CD8-positive, alpha-beta memory T cell (primary cell): ENCODE measurements around the gene ZNF750. TPM values are rescaled to one million over a fixed set of nuclear protein-coding genes. Genes with fewer than 3 reads are reported as not detected.

Experiments used
- CTCF ChIA-PET: fragments of 350-600 bp; sonication (Branson Sonifier 250); formaldehyde crosslinking; loops from one replicate; lab custom pipeline; 2021; ENCODE audit warnings: antibody characterized with exemption; lab: Charles Lee
- POLR2A ChIA-PET: fragments of 350-600 bp; sonication (Branson Sonifier 250); formaldehyde crosslinking; loops from one replicate; lab custom pipeline; 2021; ENCODE audit warnings: antibody characterized with exemption; lab: Charles Lee
- DNase-seq, 5 donors: peaks; one replicate each; pipeline versions ENCODE4 v3.0.0 to v3.0.0-alpha.2; 2020 to 2022; ENCODE audit warnings: mixed read lengths in 1 of 5
- H3K27ac ChIP-seq: one replicate; pipeline ENCODE4 v1.7.0; 2013; ENCODE audit warnings: low read depth, mild to moderate bottlenecking, low read length, moderate library complexity
- H3K27me3 ChIP-seq: 2 replicates; pipeline ENCODE4 v1.7.0; 2013; ENCODE audit warnings: low read length, mild to moderate bottlenecking; ENCODE audit not compliant: insufficient read depth, poor library complexity, severe bottlenecking
- H3K36me3 ChIP-seq: 2 replicates; pipeline ENCODE4 v1.7.0; 2013; ENCODE audit warnings: mild to moderate bottlenecking, low read length, moderate library complexity; ENCODE audit not compliant: insufficient read depth
- H3K4me1 ChIP-seq: 2 replicates; pipeline ENCODE4 v1.7.0; 2013; ENCODE audit warnings: mild to moderate bottlenecking, low read length, moderate library complexity; ENCODE audit not compliant: insufficient read depth
- H3K4me3 ChIP-seq: 2 replicates; pipeline ENCODE4 v1.7.0; 2013; ENCODE audit warnings: mild to moderate bottlenecking, low read length
- H3K9me3 ChIP-seq: 2 replicates; pipeline ENCODE4 v1.7.0; 2013; ENCODE audit warnings: mild to moderate bottlenecking, low read length
- H3K27ac Mint-ChIP-seq, 8 donors: one replicate each; pipeline ENCODE4 v1.8.0; 2020 to 2021; ENCODE audit warnings: mixed read lengths in 8 of 8, mild to moderate bottlenecking in 6 of 8, inconsistent platforms in 3 of 8, moderate library complexity in 3 of 8
- H3K27me3 Mint-ChIP-seq, 2 donors: one replicate each; pipeline ENCODE4 v1.8.0; 2020 to 2021; ENCODE audit warnings: mixed read lengths in 2 of 2, mild to moderate bottlenecking in 1 of 2, moderate library complexity in 1 of 2
- H3K36me3 Mint-ChIP-seq, 3 donors: one replicate each; pipeline ENCODE4 v1.8.0; 2020 to 2021; ENCODE audit warnings: mixed read lengths in 3 of 3, inconsistent platforms in 1 of 3, mild to moderate bottlenecking in 1 of 3
- H3K4me1 Mint-ChIP-seq, 3 donors: one replicate each; pipeline ENCODE4 v1.8.0; 2020 to 2021; ENCODE audit warnings: mixed read lengths in 3 of 3, inconsistent platforms in 1 of 3, mild to moderate bottlenecking in 1 of 3
- H3K4me3 Mint-ChIP-seq, 7 donors: one replicate each; pipeline ENCODE4 v1.8.0; 2020 to 2021; ENCODE audit warnings: mixed read lengths in 7 of 7, mild to moderate bottlenecking in 6 of 7, moderate library complexity in 4 of 7, inconsistent platforms in 2 of 7
- H3K9me3 Mint-ChIP-seq, 5 donors: one replicate each; pipeline ENCODE4 v1.8.0; 2020 to 2022; ENCODE audit warnings: mixed read lengths in 5 of 5, mild to moderate bottlenecking in 3 of 5, moderate library complexity in 2 of 5, inconsistent platforms in 1 of 5
- polyA plus RNA-seq: library from polyadenylated mRNA; unstranded; fragments of 300-500 nt; fragmentation: Illumina TruSeq; gene quantifications from one replicate; pipeline ENCODE4 v1.2.3, GENCODE V29; 2021
- total RNA-seq, 2 experiments: library from RNA; stranded (reverse); gene quantifications; one replicate each; pipeline ENCODE4 v1.2.3, GENCODE V29; 2021

Gene ZNF750
- total and polyA plus RNA-seq, 3 experiments from 2014 or later: not detected

- POLR2A ChIA-PET: no interaction called here
- peak overlapping the region; percentile 2 for H3K27ac ChIP-seq
- Mint-ChIP-seq H3K4me1 (peaks cover 46 to 69% (median 63%) of the 10 kb centered on the region in 3 donors), H3K9me3 (no peaks in the 10 kb centered on the region), H3K27me3 (no peaks in the 10 kb centered on the region), H3K36me3 (peaks cover 0 to 22% (median 3%) of the 10 kb centered on the region in 3 donors), H3K27ac (peak overlapping the region in 7 of 8 donors; percentile 17 to 93 (median 70)), H3K4me3 (peak overlapping the region in 1 of 7 donors; percentile 70)
- peaks cover 60% of the 10 kb centered on the region for H3K4me1 ChIP-seq
- no peak for DNase-seq
- H3K36me3 ChIP-seq: peaks cover 12% of the 10 kb centered on the region
- no peaks in the 10 kb centered on the region for H3K27me3 ChIP-seq
- no peaks in the 10 kb centered on the region for H3K9me3 ChIP-seq
- CTCF ChIA-PET: interaction anchor here (1.4 kb wide), 1 partner anchor 85 kb away, joined by 4 read pairs; no protein-coding TSS in a partner anchor
- H3K4me3 ChIP-seq: no peak overlapping the region
Measured at GRCh38 chr17:82866590-82867191, 26.9 kb upstream of the ZNF750 start.

GRCh38 chr17:82865774-82866395 is 26.1 kb upstream of the ZNF750 start:
- POLR2A ChIA-PET: interaction anchor here (1.2 kb wide), 1 partner anchor 16 kb away, joined by 3 read pairs; no protein-coding TSS in a partner anchor
- Histone ChIP-seq H3K36me3 (peaks cover 6% of the 10 kb centered on the region), H3K27me3 (no peaks in the 10 kb centered on the region), H3K4me1 (peaks cover 66% of the 10 kb centered on the region), H3K9me3 (no peaks in the 10 kb centered on the region), H3K4me3 (no peak overlapping the region), H3K27ac (no peak overlapping the region)
- Mint-ChIP-seq H3K27ac (peak overlapping the region; percentile 70 to 97 (median 92)), H3K36me3 (peaks cover 0 to 17% (median 3%) of the 10 kb centered on the region in 3 donors), H3K4me3 (peak overlapping the region; percentile 37 to 86 (median 70)), H3K27me3 (no peaks in the 10 kb centered on the region), H3K9me3 (no peaks in the 10 kb centered on the region), H3K4me1 (peaks cover 52 to 77% (median 71%) of the 10 kb centered on the region in 3 donors)
- DNase-seq: no peak
- CTCF ChIA-PET: interaction anchor here (1.4 kb wide), 2 partner anchors 17 to 84 kb away, joined by 3 to 4 read pairs; no protein-coding TSS in a partner anchor

DNA sequence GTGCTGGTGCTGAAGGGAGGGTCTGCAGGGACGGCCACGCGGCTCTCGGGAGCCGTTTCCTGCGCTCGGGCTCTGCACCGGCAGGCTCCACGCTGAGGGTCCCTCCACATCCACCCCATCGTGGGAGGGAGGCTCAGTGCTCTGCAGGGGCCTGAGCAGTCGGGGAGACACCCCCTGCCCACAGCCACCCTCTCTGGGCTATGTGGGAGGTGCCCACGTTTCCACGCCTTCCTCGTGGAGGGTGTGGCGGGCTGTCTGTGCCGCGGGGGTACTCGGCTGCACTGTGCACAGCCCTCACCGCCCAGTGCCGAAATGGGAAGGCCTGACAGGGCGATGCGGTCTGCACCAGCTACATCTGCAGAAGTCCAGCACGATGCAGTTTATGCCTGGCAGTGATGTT is 25.5 kb upstream of the ZNF750 start:
- H3K27me3 Mint-ChIP-seq: no peaks in the 10 kb centered on the region
- H3K4me3 ChIP-seq: no peak overlapping the region
- peak overlapping the region; percentile 37 to 86 (median 56) for H3K4me3 Mint-ChIP-seq
- H3K36me3 Mint-ChIP-seq: peaks cover 0 to 11% (median 3%) of the 10 kb centered on the region in 3 donors
- H3K9me3 ChIP-seq: no peaks in the 10 kb centered on the region
- peak overlapping the region; percentile 70 to 98 (median 92) for H3K27ac Mint-ChIP-seq
- ChIA-PET POLR2A (interaction anchor here (1.2 to 1.4 kb wide), 2 partner anchors 13 to 16 kb away, joined by 3 read pairs; no protein-coding TSS in a partner anchor), CTCF (interaction anchor here (1.4 to 2.9 kb wide), 4 partner anchors 10 to 20 kb away, joined by 3 to 15 read pairs (median 6); no protein-coding TSS in a partner anchor)
- H3K4me1 Mint-ChIP-seq: peaks cover 54 to 79% (median 68%) of the 10 kb centered on the region in 3 donors
- no peak for DNase-seq
- H3K36me3 ChIP-seq: peaks cover under 1% of the 10 kb centered on the region
- H3K27ac ChIP-seq: peak overlapping the region; percentile 73
- no peaks in the 10 kb centered on the region for H3K9me3 Mint-ChIP-seq
- no peaks in the 10 kb centered on the region for H3K27me3 ChIP-seq
- peaks cover 72% of the 10 kb centered on the region for H3K4me1 ChIP-seq

DNA sequence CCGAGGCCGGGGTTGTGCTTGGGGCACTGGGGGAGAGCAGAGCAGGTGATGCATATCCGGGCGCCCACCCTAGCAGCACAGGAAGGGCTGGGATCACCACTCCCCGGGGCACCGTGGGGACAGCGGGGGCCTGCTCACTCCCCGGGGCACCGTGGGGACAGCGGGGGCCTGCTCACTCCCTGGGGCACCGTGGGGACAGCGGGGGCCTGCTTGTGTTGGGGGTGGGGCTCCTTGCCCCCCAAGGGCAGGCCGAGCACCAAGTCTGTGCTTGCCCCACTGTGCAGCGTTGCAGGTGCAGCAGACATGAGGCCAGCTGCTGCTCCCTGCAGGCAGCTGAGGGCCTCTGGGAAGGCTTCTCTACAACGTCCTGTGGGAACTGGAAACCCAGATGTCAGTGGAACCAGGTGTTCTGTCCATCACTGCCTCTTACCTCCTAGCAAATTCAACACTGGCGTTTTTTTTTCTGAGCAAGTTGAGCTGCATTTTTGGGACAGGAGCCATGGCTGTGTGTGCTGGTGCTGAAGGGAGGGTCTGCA is 25.0 kb upstream of the ZNF750 start:
- Mint-ChIP-seq H3K27me3 (no peaks in the 10 kb centered on the region), H3K36me3 (peaks cover 0 to 6% (median 3%) of the 10 kb centered on the region in 3 donors), H3K4me3 (peak overlapping the region; percentile 71 to 90 (median 83)), H3K9me3 (no peaks in the 10 kb centered on the region), H3K4me1 (peaks cover 59 to 80% (median 71%) of the 10 kb centered on the region in 3 donors), H3K27ac (peak overlapping the region; percentile 93 to 99 (median 98))
- Histone ChIP-seq H3K9me3 (no peaks in the 10 kb centered on the region), H3K27ac (peak overlapping the region; percentile 73), H3K4me3 (peak overlapping the region; percentile 55), H3K36me3 (no peaks in the 10 kb centered on the region), H3K4me1 (peaks cover 77% of the 10 kb centered on the region), H3K27me3 (no peaks in the 10 kb centered on the region)
- ChIA-PET POLR2A (interaction anchor here (0.9 to 2.1 kb wide), 6 partner anchors 14 to 186 kb away, joined by 3 to 24 read pairs (median 4); no protein-coding TSS in a partner anchor), CTCF (interaction anchor here (0.9 to 2.9 kb wide), 11 partner anchors 11 to 186 kb away, joined by 3 to 15 read pairs (median 4); no protein-coding TSS in a partner anchor)
- no peak for DNase-seq

DNA sequence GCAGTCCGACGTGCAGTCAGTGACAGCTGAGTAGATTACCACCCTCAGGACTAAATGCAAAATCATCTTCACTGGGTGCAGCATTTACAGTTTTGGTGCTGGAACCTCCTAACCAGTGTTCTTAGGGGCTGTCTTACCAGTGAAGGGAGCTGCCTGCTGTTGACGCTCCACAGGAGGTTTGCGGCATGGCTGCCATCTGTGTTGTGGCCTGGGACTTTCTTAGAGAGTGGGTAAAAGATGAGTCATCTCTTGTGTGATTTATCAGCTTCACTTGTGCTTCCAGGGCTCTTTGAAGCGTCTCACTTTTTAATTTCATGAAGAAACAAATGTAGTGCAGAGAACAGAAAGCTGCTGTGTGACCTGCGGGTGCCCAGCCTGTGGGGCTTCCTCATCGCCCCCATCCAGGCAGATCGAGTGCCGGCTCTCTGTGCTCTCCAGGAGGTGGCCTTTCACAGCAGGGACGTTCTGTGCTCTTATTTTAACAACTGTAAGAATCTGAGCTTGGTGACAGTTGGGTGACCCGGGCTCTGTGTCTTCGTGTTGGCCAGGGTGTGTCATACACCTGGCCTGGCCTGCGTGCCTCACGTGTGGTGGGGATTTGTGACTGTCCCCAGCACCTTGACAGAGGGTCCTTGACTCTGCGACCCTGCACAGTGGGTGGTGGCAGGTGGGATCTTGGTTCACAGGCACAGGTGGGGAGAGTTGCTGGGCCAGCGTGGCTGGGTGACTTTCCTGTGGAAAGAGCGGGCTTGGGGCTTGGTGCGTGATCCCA is 24.3 kb upstream of the ZNF750 start:
- H3K27me3 ChIP-seq: no peaks in the 10 kb centered on the region
- peak; percentile 78 to 96 (median 93) for DNase-seq
- POLR2A ChIA-PET: interaction anchor here (0.5 to 2.1 kb wide), 8 partner anchors 15 to 608 kb away, joined by 3 to 24 read pairs (median 4); no protein-coding TSS in a partner anchor
- H3K27me3 Mint-ChIP-seq: no peaks in the 10 kb centered on the region
- H3K9me3 ChIP-seq: no peaks in the 10 kb centered on the region
- CTCF ChIA-PET: interaction anchor here (0.9 to 2.9 kb wide), 12 partner anchors 11 to 187 kb away, joined by 3 to 15 read pairs (median 4); no protein-coding TSS in a partner anchor
- no peaks in the 10 kb centered on the region for H3K9me3 Mint-ChIP-seq
- peak overlapping the region; percentile 55 for H3K4me3 ChIP-seq
- peak overlapping the region; percentile 62 to 90 (median 83) for H3K4me3 Mint-ChIP-seq
- H3K4me1 ChIP-seq: peaks cover 83% of the 10 kb centered on the region
- peaks cover 0 to 3% (median 3%) of the 10 kb centered on the region in 3 donors for H3K36me3 Mint-ChIP-seq
- peaks cover 66 to 85% (median 74%) of the 10 kb centered on the region in 3 donors for H3K4me1 Mint-ChIP-seq
- peak overlapping the region; percentile 73 for H3K27ac ChIP-seq
- no peaks in the 10 kb centered on the region for H3K36me3 ChIP-seq
- H3K27ac Mint-ChIP-seq: peak overlapping the region; percentile 93 to 99 (median 98)

GRCh38 chr17:82863383-82863940 is 23.6 kb upstream of the ZNF750 start:
- no peaks in the 10 kb centered on the region for H3K27me3 Mint-ChIP-seq
- peaks cover 0 to under 1% (median 0%) of the 10 kb centered on the region in 3 donors for H3K36me3 Mint-ChIP-seq
- peaks cover 90% of the 10 kb centered on the region for H3K4me1 ChIP-seq
- H3K4me1 Mint-ChIP-seq: peaks cover 67 to 88% (median 71%) of the 10 kb centered on the region in 3 donors
- H3K4me3 Mint-ChIP-seq: peak overlapping the region; percentile 62 to 90 (median 83)
- H3K27ac Mint-ChIP-seq: peak overlapping the region; percentile 93 to 99 (median 98)
- no peaks in the 10 kb centered on the region for H3K9me3 Mint-ChIP-seq
- peak overlapping the region; percentile 19 for H3K4me3 ChIP-seq
- no peaks in the 10 kb centered on the region for H3K9me3 ChIP-seq
- H3K27ac ChIP-seq: peak overlapping the region; percentile 49
- CTCF ChIA-PET: interaction anchor here (0.9 to 2.9 kb wide), 10 partner anchors 10 to 82 kb away, joined by 3 to 15 read pairs (median 4); no protein-coding TSS in a partner anchor
- no peak for DNase-seq
- POLR2A ChIA-PET: interaction anchor here (0.5 to 2.1 kb wide), 6 partner anchors 15 to 607 kb away, joined by 3 to 24 read pairs (median 4); no protein-coding TSS in a partner anchor
- no peaks in the 10 kb centered on the region for H3K27me3 ChIP-seq
- H3K36me3 ChIP-seq: no peaks in the 10 kb centered on the region
